ENCODE measurements around the gene GNG13.

GRCh38 chr16:798666-799065 lies 1.9 kb downstream of the GNG13 start:
- TF ChIP-seq CTCF (conservative IDR thresholded peaks at IDR 0.05; ENCODE audit: low read depth, low read length) (no peak), RCOR1 (IDR thresholded peaks at IDR 0.05; ENCODE audit: insufficient replicate concordance, low read length) (no peak), ELK1 (IDR thresholded peaks at IDR 0.05; ENCODE audit: borderline replicate concordance, low read depth, low read length) (no peak), POLR2A (IDR thresholded peaks at IDR 0.05; ENCODE audit: low read depth, low read length) (no peak), MXI1 (IDR thresholded peaks at IDR 0.05; ENCODE audit: borderline replicate concordance, low read depth, low read length) (no peak), RAD21 (IDR thresholded peaks at IDR 0.05; ENCODE audit: low read length) (no peak), CEBPB (IDR thresholded peaks at IDR 0.05; ENCODE audit: low read depth, low read length) (no peak), CHD1 (IDR thresholded peaks at IDR 0.05; ENCODE audit: low read depth, low read length) (no peak), USF2 (IDR thresholded peaks at IDR 0.05; ENCODE audit: low read depth, low read length) (no peak), MAFK (IDR thresholded peaks at IDR 0.05; ENCODE audit: low read depth, low read length) (no peak), SMC3 (IDR thresholded peaks at IDR 0.05; ENCODE audit: low read depth, low read length) (no peak), RFX5 (IDR thresholded peaks at IDR 0.05; ENCODE audit: low read depth, low read length) (no peak)

Data from IMR-90 (cell line).